ENCODE results near the gene MMP24OS. TPM values are rescaled to one million over a fixed set of nuclear protein-coding genes. Genes with fewer than 3 reads are reported as not detected.

The MMP24OS gene
- total RNA-seq, 1 donor from 2014 or later: 78.7 TPM

GRCh38 chr20:35246723-35247122, 31.2 kb downstream of the MMP24OS start:
- no peak for TF ChIP-seq CTCF (IDR thresholded peaks at IDR 0.05)
- Histone ChIP-seq H3K27ac (no peak overlapping the region), H3K4me1 (no peaks in the 10 kb centered on the region), H3K27me3 (ENCODE audit: low read depth) (no peaks in the 10 kb centered on the region), H3K36me3 (no peaks in the 10 kb centered on the region), H3K4me3 (no peak overlapping the region), H3K9me3 (no peaks in the 10 kb centered on the region)
- intact Hi-C loops (cut with DNase I): no loop called here
- DNase-seq (no peak), ATAC-seq (no peak)

GRCh38 chr20:35243986-35244385, 33.9 kb downstream of the MMP24OS start:
- Histone ChIP-seq H3K4me3 (no peak overlapping the region), H3K36me3 (no peaks in the 10 kb centered on the region), H3K27ac (no peak overlapping the region), H3K4me1 (no peaks in the 10 kb centered on the region), H3K9me3 (no peaks in the 10 kb centered on the region), H3K27me3 (ENCODE audit: low read depth) (no peaks in the 10 kb centered on the region)
- TF ChIP-seq CTCF (IDR thresholded peaks at IDR 0.05): no peak
- no peak for ATAC-seq
- no peak for DNase-seq
- intact Hi-C loops (cut with DNase I): no loop called here

GRCh38 chr20:35243317-35243716, 34.6 kb downstream of the MMP24OS start:
- Histone ChIP-seq H3K27ac (no peak overlapping the region), H3K4me3 (no peak overlapping the region), H3K36me3 (no peaks in the 10 kb centered on the region), H3K4me1 (no peaks in the 10 kb centered on the region), H3K27me3 (ENCODE audit: low read depth) (no peaks in the 10 kb centered on the region), H3K9me3 (no peaks in the 10 kb centered on the region)
- intact Hi-C loops (cut with DNase I): no loop called here
- ATAC-seq (no peak), DNase-seq (no peak)
- TF ChIP-seq CTCF (IDR thresholded peaks at IDR 0.05): no peak

GRCh38 chr20:35240811-35241293, 37.1 kb downstream of the MMP24OS start:
- Histone ChIP-seq H3K27me3 (ENCODE audit: low read depth) (no peaks in the 10 kb centered on the region), H3K4me1 (no peaks in the 10 kb centered on the region), H3K36me3 (peaks cover 3% of the 10 kb centered on the region), H3K4me3 (no peak overlapping the region), H3K9me3 (no peaks in the 10 kb centered on the region), H3K27ac (no peak overlapping the region)
- TF ChIP-seq CTCF (IDR thresholded peaks at IDR 0.05): no peak
- ATAC-seq (no peak), DNase-seq (no peak)
- intact Hi-C loops (cut with DNase I): no loop called here

- Histone ChIP-seq H3K27ac (no peak overlapping the region), H3K27me3 (ENCODE audit: low read depth) (no peaks in the 10 kb centered on the region), H3K36me3 (peaks cover 5% of the 10 kb centered on the region), H3K4me1 (no peaks in the 10 kb centered on the region), H3K4me3 (no peak overlapping the region), H3K9me3 (no peaks in the 10 kb centered on the region)
- ATAC-seq (no peak), DNase-seq (no peak)
- TF ChIP-seq CTCF (IDR thresholded peaks at IDR 0.05): no peak
- intact Hi-C loops (cut with DNase I): no loop called here
Measured at GRCh38 chr20:35240083-35240810, 37.7 kb downstream of the MMP24OS start.

All from lower lobe of right lung (tissue), 2 donors.